Nephron (organoid): ENCODE data around the gene TMBIM1.

Source experiments
- H3K27ac Mint-ChIP-seq, 3 experiments: 2 replicates each; pipeline ENCODE4 v1.8.0; 2020; ENCODE audit warnings: mixed read lengths in 3 of 3, mild to moderate bottlenecking in 2 of 3, moderate library complexity in 1 of 3
- H3K27me3 Mint-ChIP-seq: 2 replicates; pipeline ENCODE4 v1.8.0; 2021; ENCODE audit warnings: low read depth, mild to moderate bottlenecking, moderate library complexity, mixed read lengths
- H3K36me3 Mint-ChIP-seq: 2 replicates; pipeline ENCODE4 v1.8.0; 2020; ENCODE audit warnings: low read depth, mixed read lengths
- H3K4me1 Mint-ChIP-seq: 2 replicates; pipeline ENCODE4 v1.8.0; 2020; ENCODE audit warnings: mixed read lengths
- H3K4me3 Mint-ChIP-seq, 3 experiments: 2 replicates each; pipeline ENCODE4 v1.8.0; 2020; ENCODE audit warnings: mild to moderate bottlenecking in 3 of 3, mixed read lengths in 3 of 3, moderate library complexity in 2 of 3
- H3K9me3 Mint-ChIP-seq: 2 replicates; pipeline ENCODE4 v1.8.0; 2020; ENCODE audit warnings: mixed read lengths
- CTCF ChIP-seq, 3 experiments: fragments of 200-600 bp; sonication (generic); IDR thresholded peaks; one replicate each; pipeline ENCODE4 v1.5.0; 2021; ENCODE audit warnings: antibody characterized with exemption in 3 of 3; ENCODE audit not compliant: unreplicated experiment in 3 of 3

The TMBIM1 gene

GRCh38 chr2:218272531-218273212 is 19.6 kb downstream of the TMBIM1 start:
- Mint-ChIP-seq H3K9me3 (no peaks in the 10 kb centered on the region), H3K36me3 (peaks cover 30% of the 10 kb centered on the region), H3K4me3 (peak overlapping the region; percentile 88 to 90 (median 89)), H3K4me1 (peaks cover 27% of the 10 kb centered on the region), H3K27me3 (no peaks in the 10 kb centered on the region), H3K27ac (peak overlapping the region in 1 of 3 experiments; percentile 55)
- TF ChIP-seq CTCF (IDR thresholded peaks at IDR 0.05; ENCODE audit: unreplicated experiment in 3 of 3): peak; percentile 80 to 85 (median 84)

- Mint-ChIP-seq H3K27me3 (no peaks in the 10 kb centered on the region), H3K36me3 (peaks cover 31% of the 10 kb centered on the region), H3K4me1 (peaks cover 27% of the 10 kb centered on the region), H3K9me3 (no peaks in the 10 kb centered on the region), H3K27ac (no peak overlapping the region), H3K4me3 (peak overlapping the region; percentile 88 to 90 (median 89))
- TF ChIP-seq CTCF (IDR thresholded peaks at IDR 0.05; ENCODE audit: unreplicated experiment in 3 of 3): no peak
These were observed 20.3 kb downstream of the TMBIM1 start for GRCh38 chr2:218271865-218272530.

- H3K27ac Mint-ChIP-seq: peak overlapping the region in 1 of 3 experiments; percentile 23
- peaks cover 31% of the 10 kb centered on the region for H3K36me3 Mint-ChIP-seq
- no peaks in the 10 kb centered on the region for H3K9me3 Mint-ChIP-seq
- peak overlapping the region; percentile 88 to 90 (median 89) for H3K4me3 Mint-ChIP-seq
- no peaks in the 10 kb centered on the region for H3K27me3 Mint-ChIP-seq
- peaks cover 27% of the 10 kb centered on the region for H3K4me1 Mint-ChIP-seq
- no peak for TF ChIP-seq CTCF (IDR thresholded peaks at IDR 0.05; ENCODE audit: unreplicated experiment in 3 of 3)
These were observed 20.9 kb downstream of the TMBIM1 start for GRCh38 chr2:218271487-218271797.

- no peak for TF ChIP-seq CTCF (IDR thresholded peaks at IDR 0.05; ENCODE audit: unreplicated experiment in 3 of 3)
- Mint-ChIP-seq H3K4me1 (peaks cover 27% of the 10 kb centered on the region), H3K9me3 (no peaks in the 10 kb centered on the region), H3K27ac (peak overlapping the region; percentile 5 to 78 (median 23)), H3K4me3 (peak overlapping the region; percentile 88 to 90 (median 89)), H3K27me3 (no peaks in the 10 kb centered on the region), H3K36me3 (peaks cover 33% of the 10 kb centered on the region)
These were observed 21.4 kb downstream of the TMBIM1 start for GRCh38 chr2:218270721-218271486.

- Mint-ChIP-seq H3K4me1 (peaks cover 27% of the 10 kb centered on the region), H3K27ac (peak within 1 kb of the TSS; percentile 5 to 88 (median 78)), H3K36me3 (peaks cover 38% of the 10 kb centered on the region), H3K4me3 (peak within 1 kb of the TSS; percentile 88 to 90 (median 89)), H3K27me3 (no peaks in the 10 kb centered on the region), H3K9me3 (no peaks in the 10 kb centered on the region)
- TF ChIP-seq CTCF (IDR thresholded peaks at IDR 0.05; ENCODE audit: unreplicated experiment in 3 of 3): no peak
These were observed 22.2 kb downstream of the TMBIM1 start, which contains the start of the genes AAMP and PNKD for GRCh38 chr2:218269900-218270720. TSS of gene AAMP (minus strand) at chr2:218270137. CDS start at chr2:218270086, 51 bp downstream. TSS of gene PNKD (plus strand) at chr2:218270519. CDS start at chr2:218270536, 17 bp downstream.
